Sigmoid colon (tissue), 4 donors: ENCODE results near the gene RNASE2.
"Not testable (repeated sequence)": the region's sequence is repeated elsewhere in the genome, so short reads cannot be mapped to it uniquely, and the experiment has no call there.

Experiments
- CTCF ChIP-seq, 4 experiments: fragments of 450-650 bp in 3 of 4; fragments of 200-600 bp in 1 of 4; IDR thresholded peaks; one replicate each; pipeline ENCODE4 v1.5.1; 2016 to 2019; ENCODE audit warnings: antibody characterized with exemption in 4 of 4, mild to moderate bottlenecking in 3 of 4, moderate library complexity in 2 of 4
- POLR2A ChIP-seq, 2 donors: fragments of 450-650 bp; IDR thresholded peaks; one replicate each; pipeline ENCODE4 v1.6.1; 2016; ENCODE audit warnings: antibody characterized with exemption in 2 of 2, mild to moderate bottlenecking in 2 of 2, moderate library complexity in 2 of 2
- POLR2AphosphoS5 ChIP-seq, 4 donors: sonication (generic); formaldehyde crosslinking; IDR thresholded peaks; one replicate each; pipeline ENCODE4 v1.6.1; 2017; ENCODE audit warnings: antibody characterized with exemption in 4 of 4

- TF ChIP-seq POLR2A, CTCF, POLR2AphosphoS5 (IDR thresholded peaks at IDR 0.05): not testable (repeated sequence)
These were observed 30.4 kb downstream of the RNASE2 start for GRCh38 chr14:20985650-20986049.
